Stimulated activated CD8-positive, alpha-beta memory T cell treated with anti-CD3 and anti-CD28 coated beads, Interleukin-7, amount 100 ng/mL, for 48 hours (primary cell): ENCODE measurements around the gene ETFA.
A peak's percentile ranks its signal among the peaks of the same experiment; 100 is the strongest.

ENCODE experiments used
- DNase-seq, 2 donors: peaks; one replicate each; pipeline ENCODE4 v3.0.0-alpha.2; 2020; ENCODE audit warnings: low read depth in 1 of 2; ENCODE audit errors: extremely low read depth in 1 of 2

Gene ETFA

GRCh38 chr15:76199106-76200082, 111.9 kb downstream of the ETFA start:
- DNase-seq, result no peak

GRCh38 chr15:76198456-76199105, 112.7 kb downstream of the ETFA start:
- DNase-seq, result no peak

GRCh38 chr15:76197703-76198455, 113.4 kb downstream of the ETFA start:
- DNase-seq, result no peak

- no peak for DNase-seq
Observed at GRCh38 chr15:76196269-76197231, 114.7 kb downstream of the ETFA start.

GRCh38 chr15:76195506-76196268, 115.6 kb downstream of the ETFA start:
- no peak for DNase-seq

GRCh38 chr15:76193934-76194333, 117.3 kb downstream of the ETFA start:
- no peak for DNase-seq

GRCh38 chr15:76192715-76193114, 118.6 kb downstream of the ETFA start:
- DNase-seq, result no peak

- DNase-seq, result no peak
Observed at GRCh38 chr15:76191539-76192244, 119.6 kb downstream of the ETFA start.

- DNase-seq, result peak; percentile 40 to 50
Observed at GRCh38 chr15:76190751-76191538, 120.3 kb downstream of the ETFA start.

GRCh38 chr15:76190070-76190564, 121.2 kb downstream of the ETFA start:
- no peak for DNase-seq

GRCh38 chr15:76189106-76189505, 122.2 kb downstream of the ETFA start:
- DNase-seq, result no peak

- DNase-seq, result no peak
Observed at GRCh38 chr15:76187163-76187562, 124.1 kb downstream of the ETFA start.

GRCh38 chr15:76185716-76186115, 125.6 kb downstream of the ETFA start:
- no peak for DNase-seq

- no peak for DNase-seq
Observed at GRCh38 chr15:76184650-76185035, 126.6 kb downstream of the ETFA start.

- no peak for DNase-seq
Observed at GRCh38 chr15:76183930-76184649, 127.2 kb downstream of the ETFA start.

GRCh38 chr15:76181705-76182107, 129.6 kb downstream of the ETFA start:
- DNase-seq, result peak in 1 of 2 donors; percentile 25

GRCh38 chr15:76180321-76180720, 130.9 kb downstream of the ETFA start:
- no peak for DNase-seq
